K562 (cell line): Measurements from ENCODE around the gene BEST3. TPM values are rescaled to one million over a fixed set of nuclear protein-coding genes. Genes with fewer than 3 reads are reported as not detected.
A peak's percentile ranks its signal among the peaks of the same experiment; 100 is the strongest.

ENCODE experiments used
- ILF3 ChIP-seq: fragments of 450-650 bp; IDR thresholded peaks from 2 replicates; pipeline ENCODE4 v1.6.1; 2018; ENCODE audit warnings: antibody characterized with exemption, mild to moderate bottlenecking, moderate library complexity, borderline replicate concordance
- STAG1 ChIP-seq: sonication (generic); formaldehyde crosslinking; IDR thresholded peaks from 2 replicates; pipeline ENCODE4 v1.5.0; 2020; ENCODE audit warnings: missing genetic modification reagents, borderline replicate concordance
- ZC3H4 ChIP-seq: sonication (generic); formaldehyde crosslinking; IDR thresholded peaks from 2 replicates; pipeline ENCODE4 v1.9.0; 2021; ENCODE audit warnings: missing genetic modification reagents, borderline replicate concordance
- polyA plus RNA-seq, 8 experiments: library from polyadenylated mRNA; depleted of rRNA in 4 of 8; stranded (reverse) in 5 of 8; unstranded in 3 of 8; fragments of >200 nt; fragmentation: Nextera tagmentation in 2 of 8; fragmentation: Illumina TruSeq in 1 of 8; extraction: Ambion mirVana in 2 of 8; extraction: Trizol in 1 of 8; gene quantifications; 2 replicates each; pipeline versions ENCODE4 v1.2.1 to v1.2.3, GENCODE V29; 2011 to 2014; ENCODE audit warnings: inconsistent platforms in 1 of 8, missing spikeins in 1 of 8
- total RNA-seq, 7 experiments: library from RNA; depleted of rRNA in 6 of 7; stranded (reverse); fragments of >200 nt in 6 of 7; fragmentation: Illumina TruSeq in 2 of 7; extraction: Trizol in 2 of 7; gene quantifications; 2 replicates each; pipeline versions ENCODE4 v1.2.1 to v1.2.3, GENCODE V29; 2011 to 2021; ENCODE audit warnings: low replicate concordance in 1 of 7
- TF ChIP-seq, protein P1 (sequence below): fragments of 200-800 bp; sonication (Bioruptor generic); IDR thresholded peaks from 2 replicates; pipeline ENCODE4 v1.6.1; 2016; ENCODE audit warnings: missing genetic modification characterization, missing compliant biosample characterization
- TF ChIP-seq, protein P2 (sequence below): fragments of 250-450 bp; sonication (Bioruptor Pico); IDR thresholded peaks from 2 replicates; pipeline ENCODE4 v1.5.1; 2021; ENCODE audit warnings: mild to moderate bottlenecking
- TF ChIP-seq, protein P3 (sequence below): IDR thresholded peaks from 2 replicates; pipeline ENCODE4 v1.6.1; 2011; ENCODE audit warnings: borderline replicate concordance, low read depth, mild to moderate bottlenecking, moderate library complexity, low read length; ENCODE audit not compliant: insufficient read depth, poor library complexity, severe bottlenecking

BEST3 gene
- total and polyA plus RNA-seq, 9 of the 15 experiments (the other 6 are each of a cell fraction or from before 2014, with no cell fraction given) = 0.15 TPM; not detected in 8

DNA sequence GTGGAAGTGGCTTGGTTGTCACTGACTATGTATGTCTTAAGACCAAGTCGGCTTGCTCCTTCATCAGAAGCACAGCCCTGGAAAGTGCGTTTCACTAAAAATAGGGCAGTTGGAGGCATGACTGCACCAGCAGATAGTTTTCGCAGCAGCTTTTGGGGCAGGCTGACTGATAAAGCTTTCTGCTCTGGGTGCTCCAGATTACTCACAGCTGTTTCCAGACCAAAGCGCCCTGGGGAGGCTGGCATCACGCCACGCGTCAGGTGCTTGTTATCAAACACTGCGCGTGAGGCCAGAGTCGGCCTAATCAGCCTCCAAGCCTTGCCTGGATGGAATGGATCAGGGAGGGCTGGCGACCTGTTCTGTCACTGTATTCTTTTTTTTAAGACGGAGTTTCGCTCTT, 75.1 kb downstream of the BEST3 start (continued):
- TF ChIP-seq, protein P1, sequence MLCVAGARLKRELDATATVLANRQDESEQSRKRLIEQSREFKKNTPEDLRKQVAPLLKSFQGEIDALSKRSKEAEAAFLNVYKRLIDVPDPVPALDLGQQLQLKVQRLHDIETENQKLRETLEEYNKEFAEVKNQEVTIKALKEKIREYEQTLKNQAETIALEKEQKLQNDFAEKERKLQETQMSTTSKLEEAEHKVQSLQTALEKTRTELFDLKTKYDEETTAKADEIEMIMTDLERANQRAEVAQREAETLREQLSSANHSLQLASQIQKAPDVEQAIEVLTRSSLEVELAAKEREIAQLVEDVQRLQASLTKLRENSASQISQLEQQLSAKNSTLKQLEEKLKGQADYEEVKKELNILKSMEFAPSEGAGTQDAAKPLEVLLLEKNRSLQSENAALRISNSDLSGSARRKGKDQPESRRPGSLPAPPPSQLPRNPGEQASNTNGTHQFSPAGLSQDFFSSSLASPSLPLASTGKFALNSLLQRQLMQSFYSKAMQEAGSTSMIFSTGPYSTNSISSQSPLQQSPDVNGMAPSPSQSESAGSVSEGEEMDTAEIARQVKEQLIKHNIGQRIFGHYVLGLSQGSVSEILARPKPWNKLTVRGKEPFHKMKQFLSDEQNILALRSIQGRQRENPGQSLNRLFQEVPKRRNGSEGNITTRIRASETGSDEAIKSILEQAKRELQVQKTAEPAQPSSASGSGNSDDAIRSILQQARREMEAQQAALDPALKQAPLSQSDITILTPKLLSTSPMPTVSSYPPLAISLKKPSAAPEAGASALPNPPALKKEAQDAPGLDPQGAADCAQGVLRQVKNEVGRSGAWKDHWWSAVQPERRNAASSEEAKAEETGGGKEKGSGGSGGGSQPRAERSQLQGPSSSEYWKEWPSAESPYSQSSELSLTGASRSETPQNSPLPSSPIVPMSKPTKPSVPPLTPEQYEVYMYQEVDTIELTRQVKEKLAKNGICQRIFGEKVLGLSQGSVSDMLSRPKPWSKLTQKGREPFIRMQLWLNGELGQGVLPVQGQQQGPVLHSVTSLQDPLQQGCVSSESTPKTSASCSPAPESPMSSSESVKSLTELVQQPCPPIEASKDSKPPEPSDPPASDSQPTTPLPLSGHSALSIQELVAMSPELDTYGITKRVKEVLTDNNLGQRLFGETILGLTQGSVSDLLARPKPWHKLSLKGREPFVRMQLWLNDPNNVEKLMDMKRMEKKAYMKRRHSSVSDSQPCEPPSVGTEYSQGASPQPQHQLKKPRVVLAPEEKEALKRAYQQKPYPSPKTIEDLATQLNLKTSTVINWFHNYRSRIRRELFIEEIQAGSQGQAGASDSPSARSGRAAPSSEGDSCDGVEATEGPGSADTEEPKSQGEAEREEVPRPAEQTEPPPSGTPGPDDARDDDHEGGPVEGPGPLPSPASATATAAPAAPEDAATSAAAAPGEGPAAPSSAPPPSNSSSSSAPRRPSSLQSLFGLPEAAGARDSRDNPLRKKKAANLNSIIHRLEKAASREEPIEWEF (CRISPR knock-in tag) = peak; percentile 98
- no peak for TF ChIP-seq ZC3H4 (CRISPR knock-in tag)
- TF ChIP-seq, protein P2, sequence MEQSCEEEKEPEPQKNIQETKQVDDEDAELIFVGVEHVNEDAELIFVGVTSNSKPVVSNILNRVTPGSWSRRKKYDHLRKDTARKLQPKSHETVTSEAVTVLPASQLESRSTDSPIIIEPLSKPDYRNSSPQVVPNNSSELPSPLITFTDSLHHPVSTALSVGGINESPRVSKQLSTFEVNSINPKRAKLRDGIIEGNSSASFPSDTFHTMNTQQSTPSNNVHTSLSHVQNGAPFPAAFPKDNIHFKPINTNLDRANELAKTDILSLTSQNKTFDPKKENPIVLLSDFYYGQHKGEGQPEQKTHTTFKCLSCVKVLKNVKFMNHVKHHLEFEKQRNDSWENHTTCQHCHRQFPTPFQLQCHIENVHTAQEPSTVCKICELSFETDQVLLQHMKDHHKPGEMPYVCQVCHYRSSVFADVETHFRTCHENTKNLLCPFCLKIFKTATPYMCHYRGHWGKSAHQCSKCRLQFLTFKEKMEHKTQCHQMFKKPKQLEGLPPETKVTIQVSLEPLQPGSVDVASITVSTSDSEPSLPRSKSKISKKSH (CRISPR knock-in tag) = no peak
- no peak for TF ChIP-seq STAG1 (CRISPR knock-in tag)
- TF ChIP-seq, protein P3, sequence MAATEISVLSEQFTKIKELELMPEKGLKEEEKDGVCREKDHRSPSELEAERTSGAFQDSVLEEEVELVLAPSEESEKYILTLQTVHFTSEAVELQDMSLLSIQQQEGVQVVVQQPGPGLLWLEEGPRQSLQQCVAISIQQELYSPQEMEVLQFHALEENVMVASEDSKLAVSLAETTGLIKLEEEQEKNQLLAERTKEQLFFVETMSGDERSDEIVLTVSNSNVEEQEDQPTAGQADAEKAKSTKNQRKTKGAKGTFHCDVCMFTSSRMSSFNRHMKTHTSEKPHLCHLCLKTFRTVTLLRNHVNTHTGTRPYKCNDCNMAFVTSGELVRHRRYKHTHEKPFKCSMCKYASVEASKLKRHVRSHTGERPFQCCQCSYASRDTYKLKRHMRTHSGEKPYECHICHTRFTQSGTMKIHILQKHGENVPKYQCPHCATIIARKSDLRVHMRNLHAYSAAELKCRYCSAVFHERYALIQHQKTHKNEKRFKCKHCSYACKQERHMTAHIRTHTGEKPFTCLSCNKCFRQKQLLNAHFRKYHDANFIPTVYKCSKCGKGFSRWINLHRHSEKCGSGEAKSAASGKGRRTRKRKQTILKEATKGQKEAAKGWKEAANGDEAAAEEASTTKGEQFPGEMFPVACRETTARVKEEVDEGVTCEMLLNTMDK = no peak
- TF ChIP-seq ILF3 = 0 out of 2 replicates have a peak, but pooled peaks have one; percentile 45
